OCI-LY7 (cell line): Measurements from ENCODE around the gene EIF4EBP2. TPM values are rescaled to one million over a fixed set of nuclear protein-coding genes. Genes with fewer than 3 reads are reported as not detected.

Source experiments
- BruUV-seq: library from RNA; stranded (reverse); fragments of 400-500 nt; replicated peaks from 2 replicates; lab custom pipeline; 2021; lab: Mats Ljungman, UMichigan
- CTCF ChIA-PET: fragments of 300-600 bp; sonication (Branson Sonifier 250); formaldehyde crosslinking; loops from one replicate; lab custom pipeline; 2022; ENCODE audit warnings: antibody characterized with exemption; ENCODE audit not compliant: unreplicated experiment; lab: Charles Lee
- POLR2A ChIA-PET: fragments of 300-600 bp; sonication (Branson Sonifier 250); formaldehyde crosslinking; loops from one replicate; lab custom pipeline; 2022; ENCODE audit warnings: antibody characterized with exemption; lab: Charles Lee
- DNase-seq: peaks from one replicate; pipeline ENCODE4 v3.0.0-alpha.2; 2015; ENCODE audit warnings: low spot score
- H2AFZ ChIP-seq: fragments of 200-600 bp; sonication (generic), shearing (Covaris generic); 2 replicates; pipeline ENCODE4 v1.6.1; 2014; ENCODE audit warnings: mild to moderate bottlenecking, antibody characterized with exemption, low read length, moderate library complexity
- H3K27ac ChIP-seq: fragments of 200-600 bp; sonication (generic); 2 replicates; pipeline ENCODE4 v1.5.1; 2014; ENCODE audit warnings: mixed run types, low read depth, mild to moderate bottlenecking, moderate library complexity, low read length, inconsistent platforms; ENCODE audit not compliant: poor library complexity, severe bottlenecking
- H3K36me3 ChIP-seq: fragments of 200-600 bp; sonication (generic); 2 replicates; pipeline ENCODE4 v1.6.1; 2014; ENCODE audit warnings: mild to moderate bottlenecking, antibody characterized with exemption, low read length, moderate library complexity, mixed read lengths; ENCODE audit not compliant: insufficient read depth
- H3K4me1 ChIP-seq: fragments of 200-600 bp; sonication (generic); 2 replicates; pipeline ENCODE4 v1.5.1; 2014; ENCODE audit warnings: mild to moderate bottlenecking, low read length; ENCODE audit not compliant: insufficient read depth, poor library complexity, severe bottlenecking
- H3K4me2 ChIP-seq: fragments of 200-600 bp; sonication (generic); 2 replicates; pipeline ENCODE4 v1.6.1; 2014; ENCODE audit warnings: mild to moderate bottlenecking, low read length
- H3K4me3 ChIP-seq: fragments of 200-600 bp; sonication (generic); 2 replicates; pipeline ENCODE4 v1.5.1; 2014; ENCODE audit warnings: mild to moderate bottlenecking, low read depth, low read length; ENCODE audit not compliant: poor library complexity, severe bottlenecking
- H3K79me2 ChIP-seq: fragments of 200-600 bp; sonication (generic); 2 replicates; pipeline ENCODE4 v1.6.1; 2016; ENCODE audit warnings: low read depth, mild to moderate bottlenecking, low read length, moderate library complexity, mixed read lengths; ENCODE audit not compliant: insufficient read depth
- H3K9me2 ChIP-seq: fragments of 200-600 bp; sonication (generic); 2 replicates; pipeline ENCODE4 v1.6.1; 2016; ENCODE audit warnings: mild to moderate bottlenecking, low read length, mixed read lengths; ENCODE audit not compliant: insufficient read depth
- H3K9me3 ChIP-seq: fragments of 200-600 bp; sonication (generic); 2 replicates; pipeline ENCODE4 v1.6.1; 2014; ENCODE audit warnings: mild to moderate bottlenecking, mixed run types, low read length, mixed read lengths
- H4K20me1 ChIP-seq: fragments of 200-600 bp; sonication (generic); 2 replicates; pipeline ENCODE4 v1.6.1; 2014; ENCODE audit warnings: mild to moderate bottlenecking, antibody characterized with exemption, low read length, moderate library complexity, mixed read lengths; ENCODE audit not compliant: insufficient read depth
- EZH2phosphoT487 ChIP-seq: fragments of 200-600 bp; sonication (generic); IDR thresholded peaks from 2 replicates; pipeline ENCODE4 v1.6.1; 2018; ENCODE audit warnings: low read depth, borderline replicate concordance, mild to moderate bottlenecking, mixed run types, antibody characterized with exemption, low read length, moderate library complexity, mixed read lengths
- intact Hi-C: fragments of 100-400 bp; cut with micrococcal nuclease; formaldehyde crosslinking; loops from one replicate; pipeline ENCODE4 v1.10.0; 2022; ENCODE audit not compliant: unreplicated experiment
- total RNA-seq, 2 experiments: library from RNA; depleted of rRNA in 1 of 2; stranded (reverse); fragments of >200 nt in 1 of 2; shearing (Covaris generic) in 1 of 2; gene quantifications; 2 replicates each; pipeline ENCODE4 v1.2.3, GENCODE V29; 2014 to 2022
- TF ChIP-seq, protein P1 (sequence below): fragments of 200-600 bp; sonication (generic); conservative IDR thresholded peaks from 2 replicates; pipeline ENCODE4 v1.5.1; 2014; ENCODE audit warnings: mild to moderate bottlenecking, antibody characterized with exemption, low read length, moderate library complexity, mixed read lengths

Gene EIF4EBP2
- total RNA-seq, 2 experiments from 2014 or later, result 24.5 to 59.8 TPM

DNA sequence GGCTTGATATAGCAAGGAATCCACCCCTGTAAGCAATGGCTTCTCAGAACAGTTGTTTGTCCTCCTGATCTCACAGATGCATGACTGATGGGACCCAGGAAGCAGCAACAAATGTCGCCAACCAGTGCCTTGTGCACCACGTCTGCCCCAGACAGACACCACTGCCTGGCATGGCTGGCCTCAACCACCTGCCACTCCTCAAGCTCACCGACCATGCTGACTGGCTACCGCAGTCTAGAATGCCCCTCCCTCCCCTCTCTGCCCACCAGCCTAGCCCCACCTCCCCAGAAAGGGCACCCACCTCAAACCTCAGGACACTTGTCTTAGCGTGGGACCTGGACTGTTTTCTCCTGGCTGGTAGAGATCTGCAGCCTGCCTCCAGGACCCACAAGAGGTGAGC is 45.5 kb upstream of the EIF4EBP2 start:
- H3K36me3 ChIP-seq, result no peaks in the 10 kb centered on the region; the same call in 1 of the 2 replicates
- no peaks in the 10 kb centered on the region for H3K79me2 ChIP-seq
- H2AFZ ChIP-seq, result no peak overlapping the region
- H3K4me2 ChIP-seq, result no peak overlapping the region
- CTCF ChIA-PET, result interaction anchor here (1.3 kb wide), 1 partner anchor 93 kb away, joined by 4 read pairs; no protein-coding TSS in a partner anchor
- no peak overlapping the region for H3K27ac ChIP-seq
- no peak for DNase-seq
- no peak overlapping the region for H3K4me3 ChIP-seq
- no TSS peak for BruUV-seq
- POLR2A ChIA-PET, result interaction anchor here (0.5 to 2.0 kb wide), 2 partner anchors 93 to 188 kb away, joined by 3 to 5 read pairs; no protein-coding TSS in a partner anchor
- no peaks in the 10 kb centered on the region for H3K9me2 ChIP-seq
- intact Hi-C loops, result no loop called here
- TF ChIP-seq EZH2phosphoT487, result no peak
- TF ChIP-seq, protein P1, sequence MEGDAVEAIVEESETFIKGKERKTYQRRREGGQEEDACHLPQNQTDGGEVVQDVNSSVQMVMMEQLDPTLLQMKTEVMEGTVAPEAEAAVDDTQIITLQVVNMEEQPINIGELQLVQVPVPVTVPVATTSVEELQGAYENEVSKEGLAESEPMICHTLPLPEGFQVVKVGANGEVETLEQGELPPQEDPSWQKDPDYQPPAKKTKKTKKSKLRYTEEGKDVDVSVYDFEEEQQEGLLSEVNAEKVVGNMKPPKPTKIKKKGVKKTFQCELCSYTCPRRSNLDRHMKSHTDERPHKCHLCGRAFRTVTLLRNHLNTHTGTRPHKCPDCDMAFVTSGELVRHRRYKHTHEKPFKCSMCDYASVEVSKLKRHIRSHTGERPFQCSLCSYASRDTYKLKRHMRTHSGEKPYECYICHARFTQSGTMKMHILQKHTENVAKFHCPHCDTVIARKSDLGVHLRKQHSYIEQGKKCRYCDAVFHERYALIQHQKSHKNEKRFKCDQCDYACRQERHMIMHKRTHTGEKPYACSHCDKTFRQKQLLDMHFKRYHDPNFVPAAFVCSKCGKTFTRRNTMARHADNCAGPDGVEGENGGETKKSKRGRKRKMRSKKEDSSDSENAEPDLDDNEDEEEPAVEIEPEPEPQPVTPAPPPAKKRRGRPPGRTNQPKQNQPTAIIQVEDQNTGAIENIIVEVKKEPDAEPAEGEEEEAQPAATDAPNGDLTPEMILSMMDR, result no peak
- H3K9me3 ChIP-seq, result no peaks in the 10 kb centered on the region
- no peaks in the 10 kb centered on the region for H4K20me1 ChIP-seq
- H3K4me1 ChIP-seq, result peaks cover 42% of the 10 kb centered on the region

DNA sequence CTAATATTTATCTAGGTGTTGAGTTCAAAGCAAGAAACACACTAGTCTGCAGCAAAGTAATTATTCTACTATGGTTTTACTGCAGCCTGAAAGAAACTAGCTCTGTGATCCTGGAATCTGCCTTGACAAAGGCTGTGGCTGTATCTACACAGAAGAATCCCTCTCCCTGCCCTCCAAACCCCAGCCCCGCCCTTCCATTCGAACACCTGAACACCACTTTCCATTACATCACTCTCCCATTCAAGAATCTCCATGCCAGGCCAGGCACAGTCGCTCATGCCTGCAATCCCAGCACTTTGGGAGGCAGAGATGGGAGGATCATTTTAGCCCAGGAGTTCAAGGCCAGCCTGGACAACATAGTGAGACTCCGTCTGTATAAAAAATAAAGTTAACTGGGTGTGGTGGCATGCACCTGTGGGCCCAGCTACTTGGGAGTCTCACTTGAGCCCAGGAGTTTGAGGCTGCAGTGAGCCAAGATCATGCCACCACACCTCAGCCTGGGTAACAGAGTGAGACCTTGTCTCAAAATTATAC is 44.9 kb upstream of the EIF4EBP2 start:
- intact Hi-C loops, result no loop called here
- TF ChIP-seq, protein P1, result no peak
- no peak for TF ChIP-seq EZH2phosphoT487
- Histone ChIP-seq H3K9me2 (no peaks in the 10 kb centered on the region), H3K79me2 (no peaks in the 10 kb centered on the region), H3K4me1 (peaks cover 48% of the 10 kb centered on the region), H3K36me3 (no peaks in the 10 kb centered on the region; the same call in 1 of the 2 replicates), H3K4me3 (no peak overlapping the region), H4K20me1 (no peaks in the 10 kb centered on the region), H2AFZ (no peak overlapping the region), H3K4me2 (no peak overlapping the region), H3K9me3 (no peaks in the 10 kb centered on the region), H3K27ac (no peak overlapping the region)
- ChIA-PET CTCF (interaction anchor here (1.3 kb wide), 1 partner anchor 94 kb away, joined by 4 read pairs; no protein-coding TSS in a partner anchor), POLR2A (interaction anchor here (2.0 kb wide), 1 partner anchor 94 kb away, joined by 5 read pairs; no protein-coding TSS in a partner anchor)
- DNase-seq, result no peak
- BruUV-seq, result no TSS peak

DNA sequence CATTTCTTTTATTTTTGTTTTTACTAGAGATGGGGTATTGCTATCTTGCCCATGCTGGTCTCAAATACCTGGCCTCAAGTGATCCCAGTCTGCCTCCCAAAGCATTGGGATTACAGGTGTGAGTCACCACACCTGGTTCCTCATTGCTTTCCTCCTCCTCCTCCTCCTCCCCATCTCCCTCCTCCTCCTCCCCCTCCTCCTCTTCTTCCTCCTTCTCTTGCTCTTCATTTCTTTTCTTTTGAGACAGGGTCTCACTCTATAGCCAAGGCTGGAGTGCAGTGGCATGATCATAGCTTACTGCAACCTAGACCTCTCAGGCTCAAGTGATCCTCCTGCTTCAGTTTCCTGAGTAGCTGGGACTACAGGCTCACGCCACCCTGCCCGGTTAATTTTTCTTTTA is 43.7 kb upstream of the EIF4EBP2 start:
- no TSS peak for BruUV-seq
- TF ChIP-seq EZH2phosphoT487, result no peak
- intact Hi-C loops, result loop anchor here (10.0 kb wide), 1 partner anchor 215 kb away; the partner anchor contains the start of gene TYSND1
- DNase-seq, result no peak
- H3K4me2 ChIP-seq, result no peak overlapping the region
- no peaks in the 10 kb centered on the region for H3K79me2 ChIP-seq
- no peaks in the 10 kb centered on the region for H4K20me1 ChIP-seq
- H3K9me2 ChIP-seq, result no peaks in the 10 kb centered on the region
- no peak overlapping the region for H3K4me3 ChIP-seq
- ChIA-PET POLR2A (interaction anchor here (0.7 to 2.0 kb wide), 5 partner anchors 42 to 215 kb away, joined by 3 to 5 read pairs (median 3); no protein-coding TSS in a partner anchor), CTCF (no interaction called here)
- no peak overlapping the region for H2AFZ ChIP-seq
- no peaks in the 10 kb centered on the region for H3K9me3 ChIP-seq
- H3K27ac ChIP-seq, result no peak overlapping the region
- peaks cover 44% of the 10 kb centered on the region for H3K4me1 ChIP-seq
- H3K36me3 ChIP-seq, result no peaks in the 10 kb centered on the region; the same call in 1 of the 2 replicates
